ENCODE measurements around the gene PSMA7.

GRCh38 chr20:62149532-62150309 lies 6.5 kb upstream of the PSMA7 start:
- TF ChIP-seq CTCF (conservative IDR thresholded peaks at IDR 0.05): no peak
- no peak for TF ChIP-seq ZFX (IDR thresholded peaks at IDR 0.05)
